Esophagus squamous epithelium (tissue), 4 donors: ENCODE data around the gene TMIE.

Experiments
- POLR2A ChIP-seq, 4 donors: fragments of 450-650 bp; IDR thresholded peaks; one replicate each; pipeline ENCODE4 v1.6.1; 2017; ENCODE audit warnings: antibody characterized with exemption in 4 of 4, mild to moderate bottlenecking in 4 of 4, moderate library complexity in 3 of 4
- TF ChIP-seq, protein P1 (sequence below), 6 experiments: fragments of 450-650 bp in 4 of 6; fragments of 200-600 bp in 2 of 6; sonication (generic) in 2 of 6; IDR thresholded peaks; one replicate each; pipeline ENCODE4 v1.5.1; 2016 to 2019; ENCODE audit warnings: antibody characterized with exemption in 6 of 6, mild to moderate bottlenecking in 4 of 6, moderate library complexity in 4 of 6

- TF ChIP-seq, protein P1, sequence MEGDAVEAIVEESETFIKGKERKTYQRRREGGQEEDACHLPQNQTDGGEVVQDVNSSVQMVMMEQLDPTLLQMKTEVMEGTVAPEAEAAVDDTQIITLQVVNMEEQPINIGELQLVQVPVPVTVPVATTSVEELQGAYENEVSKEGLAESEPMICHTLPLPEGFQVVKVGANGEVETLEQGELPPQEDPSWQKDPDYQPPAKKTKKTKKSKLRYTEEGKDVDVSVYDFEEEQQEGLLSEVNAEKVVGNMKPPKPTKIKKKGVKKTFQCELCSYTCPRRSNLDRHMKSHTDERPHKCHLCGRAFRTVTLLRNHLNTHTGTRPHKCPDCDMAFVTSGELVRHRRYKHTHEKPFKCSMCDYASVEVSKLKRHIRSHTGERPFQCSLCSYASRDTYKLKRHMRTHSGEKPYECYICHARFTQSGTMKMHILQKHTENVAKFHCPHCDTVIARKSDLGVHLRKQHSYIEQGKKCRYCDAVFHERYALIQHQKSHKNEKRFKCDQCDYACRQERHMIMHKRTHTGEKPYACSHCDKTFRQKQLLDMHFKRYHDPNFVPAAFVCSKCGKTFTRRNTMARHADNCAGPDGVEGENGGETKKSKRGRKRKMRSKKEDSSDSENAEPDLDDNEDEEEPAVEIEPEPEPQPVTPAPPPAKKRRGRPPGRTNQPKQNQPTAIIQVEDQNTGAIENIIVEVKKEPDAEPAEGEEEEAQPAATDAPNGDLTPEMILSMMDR (IDR thresholded peaks at IDR 0.05): no peak
- no peak for TF ChIP-seq POLR2A (IDR thresholded peaks at IDR 0.05)
These were observed 30.2 kb upstream of the TMIE start for GRCh38 chr3:46670891-46671427.
